ENCODE data around the gene DUSP23. TPM values are rescaled to one million over a fixed set of nuclear protein-coding genes. Genes with fewer than 3 reads are reported as not detected.

The DUSP23 gene
- total RNA-seq, 1 experiment from 2014 or later = 20.4 TPM

- H3K27ac ChIP-seq (ENCODE audit: low read length) = no peak overlapping the region
- DNase-seq = no peak
- H3F3A ChIP-seq (ENCODE audit: low read length, unreplicated experiment) = no peaks in the 10 kb centered on the region
- H3K4me3 ChIP-seq (ENCODE audit: low read length) = no peak overlapping the region
- no peaks in the 10 kb centered on the region for H4K20me1 ChIP-seq (ENCODE audit: low read length)
- no peaks in the 10 kb centered on the region for H3K36me3 ChIP-seq (ENCODE audit: low read depth, low read length)
- no peak overlapping the region for H2AFZ ChIP-seq (ENCODE audit: low read length)
- no peaks in the 10 kb centered on the region for H3K79me2 ChIP-seq (ENCODE audit: low read length)
- ATAC-seq = no peak
- H3K4me1 ChIP-seq (ENCODE audit: insufficient read depth, low read length) = peaks cover 19% of the 10 kb centered on the region
- BruUV-seq (replicated peaks) = no TSS peak
- no peaks in the 10 kb centered on the region for H3K27me3 ChIP-seq (ENCODE audit: low read length)
- ChIA-PET POLR2A (ENCODE audit: unreplicated experiment) (no interaction called here), CTCF (no interaction called here)
- H3K9me2 ChIP-seq (replicated peaks; ENCODE audit: low read length) = no peaks in the 10 kb centered on the region
- no peak overlapping the region for H3K9ac ChIP-seq (ENCODE audit: low read length)
- intact Hi-C loops (cut with micrococcal nuclease) = loop anchor here (5.0 to 10.0 kb wide), 4 partner anchors 566 to 643 kb away; no protein-coding TSS in a partner anchor
- no peak overlapping the region for H3K4me2 ChIP-seq (ENCODE audit: low read length)
- TF ChIP-seq, protein P1, sequence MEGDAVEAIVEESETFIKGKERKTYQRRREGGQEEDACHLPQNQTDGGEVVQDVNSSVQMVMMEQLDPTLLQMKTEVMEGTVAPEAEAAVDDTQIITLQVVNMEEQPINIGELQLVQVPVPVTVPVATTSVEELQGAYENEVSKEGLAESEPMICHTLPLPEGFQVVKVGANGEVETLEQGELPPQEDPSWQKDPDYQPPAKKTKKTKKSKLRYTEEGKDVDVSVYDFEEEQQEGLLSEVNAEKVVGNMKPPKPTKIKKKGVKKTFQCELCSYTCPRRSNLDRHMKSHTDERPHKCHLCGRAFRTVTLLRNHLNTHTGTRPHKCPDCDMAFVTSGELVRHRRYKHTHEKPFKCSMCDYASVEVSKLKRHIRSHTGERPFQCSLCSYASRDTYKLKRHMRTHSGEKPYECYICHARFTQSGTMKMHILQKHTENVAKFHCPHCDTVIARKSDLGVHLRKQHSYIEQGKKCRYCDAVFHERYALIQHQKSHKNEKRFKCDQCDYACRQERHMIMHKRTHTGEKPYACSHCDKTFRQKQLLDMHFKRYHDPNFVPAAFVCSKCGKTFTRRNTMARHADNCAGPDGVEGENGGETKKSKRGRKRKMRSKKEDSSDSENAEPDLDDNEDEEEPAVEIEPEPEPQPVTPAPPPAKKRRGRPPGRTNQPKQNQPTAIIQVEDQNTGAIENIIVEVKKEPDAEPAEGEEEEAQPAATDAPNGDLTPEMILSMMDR (conservative IDR thresholded peaks at IDR 0.05; ENCODE audit: low read depth, low read length) = no peak
- H3K9me3 ChIP-seq (ENCODE audit: low read length) = no peaks in the 10 kb centered on the region
These were observed 2.5 kb upstream of the DUSP23 start for GRCh38 chr1:159778266-159778665.

- no peak for ATAC-seq
- H3F3A ChIP-seq (ENCODE audit: low read length, unreplicated experiment) = no peaks in the 10 kb centered on the region
- no peaks in the 10 kb centered on the region for H3K9me2 ChIP-seq (replicated peaks; ENCODE audit: low read length)
- no peak overlapping the region for H3K9ac ChIP-seq (ENCODE audit: low read length)
- H3K4me3 ChIP-seq (ENCODE audit: low read length) = no peak overlapping the region
- H2AFZ ChIP-seq (ENCODE audit: low read length) = no peak overlapping the region
- H4K20me1 ChIP-seq (ENCODE audit: low read length) = no peaks in the 10 kb centered on the region
- TF ChIP-seq EZH2 (IDR thresholded peaks at IDR 0.05; ENCODE audit: low read length, unreplicated experiment) = no peak
- TF ChIP-seq, protein P1 (conservative IDR thresholded peaks at IDR 0.05; ENCODE audit: low read depth, low read length) = no peak
- TF ChIP-seq EZH2phosphoT487 (IDR thresholded peaks at IDR 0.05; ENCODE audit: borderline replicate concordance, low read length) = no peak
- BruUV-seq (replicated peaks) = no TSS peak
- no peaks in the 10 kb centered on the region for H3K27me3 ChIP-seq (ENCODE audit: low read length)
- H3K36me3 ChIP-seq (ENCODE audit: low read depth, low read length) = no peaks in the 10 kb centered on the region
- ChIA-PET CTCF (no interaction called here), POLR2A (ENCODE audit: unreplicated experiment) (no interaction called here)
- H3K9me3 ChIP-seq (ENCODE audit: low read length) = no peaks in the 10 kb centered on the region
- peaks cover 19% of the 10 kb centered on the region for H3K4me1 ChIP-seq (ENCODE audit: insufficient read depth, low read length)
- DNase-seq = peak; percentile 62
- H3K27ac ChIP-seq (ENCODE audit: low read length) = no peak overlapping the region
- H3K79me2 ChIP-seq (ENCODE audit: low read length) = no peaks in the 10 kb centered on the region
- 0 out of 2 replicates have a peak overlapping the region, but pooled peaks have one; percentile 73 for H3K4me2 ChIP-seq (ENCODE audit: low read length)
- intact Hi-C loops (cut with micrococcal nuclease) = loop anchor here (5.0 to 10.0 kb wide), 4 partner anchors 567 to 645 kb away; no protein-coding TSS in a partner anchor
These were observed 1.3 kb upstream of the DUSP23 start for GRCh38 chr1:159779403-159779851.

DNA sequence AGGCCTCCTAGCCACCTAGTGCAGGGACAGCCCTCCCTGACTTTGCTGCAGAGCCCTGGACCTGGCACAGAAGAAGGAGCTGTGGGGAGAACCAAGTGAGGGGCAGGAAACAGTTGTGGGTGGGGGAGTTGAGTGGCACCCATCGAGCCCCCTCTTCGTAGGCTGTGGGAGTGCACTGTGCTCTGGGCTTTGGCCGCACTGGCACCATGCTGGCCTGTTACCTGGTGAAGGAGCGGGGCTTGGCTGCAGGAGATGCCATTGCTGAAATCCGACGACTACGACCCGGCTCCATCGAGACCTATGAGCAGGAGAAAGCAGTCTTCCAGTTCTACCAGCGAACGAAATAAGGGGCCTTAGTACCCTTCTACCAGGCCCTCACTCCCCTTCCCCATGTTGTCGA lies 1.2 kb downstream of the DUSP23 start:
- no peak overlapping the region for H2AFZ ChIP-seq (ENCODE audit: low read length)
- H3K9me3 ChIP-seq (ENCODE audit: low read length) = no peaks in the 10 kb centered on the region
- no peaks in the 10 kb centered on the region for H3K27me3 ChIP-seq (ENCODE audit: low read length)
- H3K36me3 ChIP-seq (ENCODE audit: low read depth, low read length) = no peaks in the 10 kb centered on the region
- H3K79me2 ChIP-seq (ENCODE audit: low read length) = no peaks in the 10 kb centered on the region
- intact Hi-C loops (cut with micrococcal nuclease) = no loop called here
- H3K27ac ChIP-seq (ENCODE audit: low read length) = no peak overlapping the region
- POLR2A ChIA-PET (ENCODE audit: unreplicated experiment) = no interaction called here
- no peaks in the 10 kb centered on the region for H3K9me2 ChIP-seq (replicated peaks; ENCODE audit: low read length)
- no peak overlapping the region for H3K4me2 ChIP-seq (ENCODE audit: low read length)
- DNase-seq = no peak
- no peak overlapping the region for H3K9ac ChIP-seq (ENCODE audit: low read length)
- peaks cover 19% of the 10 kb centered on the region for H3K4me1 ChIP-seq (ENCODE audit: insufficient read depth, low read length)
- H3K4me3 ChIP-seq (ENCODE audit: low read length) = no peak overlapping the region
- TF ChIP-seq, protein P1 (conservative IDR thresholded peaks at IDR 0.05; ENCODE audit: low read depth, low read length) = no peak
- TF ChIP-seq EZH2phosphoT487 (IDR thresholded peaks at IDR 0.05; ENCODE audit: borderline replicate concordance, low read length) = no peak
- no peaks in the 10 kb centered on the region for H3F3A ChIP-seq (ENCODE audit: low read length, unreplicated experiment)
- CTCF ChIA-PET = no interaction called here
- no peaks in the 10 kb centered on the region for H4K20me1 ChIP-seq (ENCODE audit: low read length)
- BruUV-seq (replicated peaks) = no TSS peak
- ATAC-seq = no peak

Data from PC-3 (cell line).